Measurements from ENCODE around the gene ZNF579.
"Not testable (repeated sequence)": the region's sequence is repeated elsewhere in the genome, so short reads cannot be mapped to it uniquely, and the experiment has no call there.

ZNF579 gene

GRCh38 chr19:55536951-55537740 is 43.5 kb downstream of the ZNF579 start, which contains the start of gene SBK2:
Gene SBK2 (minus strand): TSS chr19:55537133. CDS start chr19:55536294, 839 bp downstream.
- no peak within 1 kb of the TSS for H3K4me3 ChIP-seq (replicated peaks in 1 of 2; ENCODE audit: low read depth in 2 of 2, low read length in 2 of 2)
- TF ChIP-seq CTCF (IDR thresholded peaks at IDR 0.05; ENCODE audit: low read depth, low read length) = peak; percentile 9
- no peak for DNase-seq (ENCODE audit: low read depth in 2 of 2)

GRCh38 chr19:55536366-55536765 is 44.3 kb downstream of the ZNF579 start:
- no peak for DNase-seq (ENCODE audit: low read depth in 2 of 2)
- no peak for TF ChIP-seq CTCF (IDR thresholded peaks at IDR 0.05; ENCODE audit: low read depth, low read length)
- no peak overlapping the region for H3K4me3 ChIP-seq (replicated peaks in 1 of 2; ENCODE audit: low read depth in 2 of 2, low read length in 2 of 2)

- no peak for TF ChIP-seq CTCF (IDR thresholded peaks at IDR 0.05; ENCODE audit: low read depth, low read length)
- no peak overlapping the region for H3K4me3 ChIP-seq (replicated peaks in 1 of 2; ENCODE audit: low read depth in 2 of 2, low read length in 2 of 2)
- DNase-seq (ENCODE audit: low read depth in 2 of 2) = no peak
Observed at GRCh38 chr19:55535965-55536350, 44.7 kb downstream of the ZNF579 start.

GRCh38 chr19:55535173-55535964 is 45.3 kb downstream of the ZNF579 start:
- H3K4me3 ChIP-seq (replicated peaks in 1 of 2; ENCODE audit: low read depth in 2 of 2, low read length in 2 of 2) = no peak overlapping the region
- no peak for TF ChIP-seq CTCF (IDR thresholded peaks at IDR 0.05; ENCODE audit: low read depth, low read length)
- DNase-seq (ENCODE audit: low read depth in 2 of 2) = no peak

GRCh38 chr19:55534280-55534679 is 46.4 kb downstream of the ZNF579 start:
- H3K4me3 ChIP-seq (replicated peaks in 1 of 2; ENCODE audit: low read depth in 2 of 2, low read length in 2 of 2); DNase-seq (ENCODE audit: low read depth in 2 of 2): not testable (repeated sequence)

GRCh38 chr19:55530996-55531395 is 49.7 kb downstream of the ZNF579 start:
- DNase-seq (ENCODE audit: low read depth in 2 of 2) = no peak
- no peak for TF ChIP-seq CTCF (IDR thresholded peaks at IDR 0.05; ENCODE audit: low read depth, low read length)
- H3K4me3 ChIP-seq (replicated peaks in 1 of 2; ENCODE audit: low read depth in 2 of 2, low read length in 2 of 2) = no peak overlapping the region

- H3K4me3 ChIP-seq (replicated peaks in 1 of 2; ENCODE audit: low read depth in 2 of 2, low read length in 2 of 2) = no peak overlapping the region
- no peak for DNase-seq (ENCODE audit: low read depth in 2 of 2)
- no peak for TF ChIP-seq CTCF (IDR thresholded peaks at IDR 0.05; ENCODE audit: low read depth, low read length)
Observed at GRCh38 chr19:55529636-55530234, 50.9 kb downstream of the ZNF579 start.

All from cardiac fibroblast (primary cell).